Posterior cingulate gyrus (tissue), 11 donors: Measurements from ENCODE around the gene KLF9.
"Not testable (repeated sequence)": the region's sequence is repeated elsewhere in the genome, so short reads cannot be mapped to it uniquely, and the experiment has no call there.

Experiments
- DNase-seq, 10 donors: peaks; one replicate each; pipeline versions ENCODE4 v3.0.0 to v3.0.0-alpha.2; 2020 to 2021; ENCODE audit warnings: mixed read lengths in 3 of 10
- intact Hi-C: fragments of 100-400 bp; cut with DNase I; formaldehyde crosslinking; loops from one replicate; pipeline ENCODE4 v1.15.1; 2023

Gene KLF9

GRCh38 chr9:70408393-70409040 lies 5.9 kb downstream of the KLF9 start:
- DNase-seq, result no peak
- intact Hi-C loops, result loop anchor here (5.0 kb wide), 1 partner anchor 56 kb away; no protein-coding TSS in a partner anchor

GRCh38 chr9:70407081-70407503 lies 7.4 kb downstream of the KLF9 start:
- intact Hi-C loops, result loop anchor here (5.0 kb wide), 1 partner anchor 55 kb away; no protein-coding TSS in a partner anchor
- DNase-seq, result no peak

GRCh38 chr9:70406434-70406862 lies 8.0 kb downstream of the KLF9 start:
- intact Hi-C loops, result loop anchor here (5.0 kb wide), 1 partner anchor 54 kb away; no protein-coding TSS in a partner anchor
- DNase-seq, result no peak

GRCh38 chr9:70405808-70406433 lies 8.5 kb downstream of the KLF9 start:
- intact Hi-C loops, result loop anchor here (5.0 kb wide), 1 partner anchor 54 kb away; no protein-coding TSS in a partner anchor
- no peak for DNase-seq

- intact Hi-C loops, result no loop called here
- DNase-seq, result no peak
Measured at GRCh38 chr9:70404261-70404660, 10.2 kb downstream of the KLF9 start.

GRCh38 chr9:70403618-70404025 lies 10.8 kb downstream of the KLF9 start:
- intact Hi-C loops, result no loop called here
- no peak for DNase-seq

GRCh38 chr9:70403166-70403565 lies 11.3 kb downstream of the KLF9 start:
- no peak for DNase-seq
- intact Hi-C loops, result no loop called here

GRCh38 chr9:70402213-70402612 lies 12.2 kb downstream of the KLF9 start:
- intact Hi-C loops, result no loop called here
- DNase-seq, result no peak

GRCh38 chr9:70401241-70401640 lies 13.2 kb downstream of the KLF9 start:
- intact Hi-C loops, DNase-seq: not testable (repeated sequence)

GRCh38 chr9:70400107-70400892 lies 14.2 kb downstream of the KLF9 start:
- no peak for DNase-seq
- intact Hi-C loops, result no loop called here

GRCh38 chr9:70399141-70399540 lies 15.3 kb downstream of the KLF9 start:
- intact Hi-C loops, result loop anchor here (10.0 kb wide), 1 partner anchor 144 kb away; the partner anchor contains the start of gene SMC5
- no peak for DNase-seq

GRCh38 chr9:70398145-70398556 lies 16.3 kb downstream of the KLF9 start:
- DNase-seq, result no peak
- intact Hi-C loops, result loop anchor here (10.0 kb wide), 1 partner anchor 143 kb away; the partner anchor contains the start of gene SMC5

GRCh38 chr9:70395652-70396051 lies 18.8 kb downstream of the KLF9 start:
- intact Hi-C loops, result loop anchor here (10.0 kb wide), 1 partner anchor 141 kb away; the partner anchor contains the start of gene SMC5
- no peak for DNase-seq

- intact Hi-C loops, result loop anchor here (2.0 to 10.0 kb wide), 2 partner anchors 20 to 138 kb away; partner anchors contain the start of gene SMC5
- no peak for DNase-seq
Measured at GRCh38 chr9:70392850-70393249, 21.6 kb downstream of the KLF9 start.

GRCh38 chr9:70392189-70392588 lies 22.3 kb downstream of the KLF9 start:
- intact Hi-C loops, result loop anchor here (2.0 to 10.0 kb wide), 2 partner anchors 21 to 137 kb away; partner anchors contain the start of gene SMC5
- no peak for DNase-seq

- intact Hi-C loops, result loop anchor here (10.0 kb wide), 1 partner anchor 136 kb away; the partner anchor contains the start of gene SMC5
- no peak for DNase-seq
Measured at GRCh38 chr9:70390933-70391341, 23.5 kb downstream of the KLF9 start.

GRCh38 chr9:70389621-70390266 lies 24.7 kb downstream of the KLF9 start:
- peak in 8 of 10 donors; percentile 31 to 92 (median 53) for DNase-seq
- intact Hi-C loops, result loop anchor here (10.0 kb wide), 1 partner anchor 135 kb away; the partner anchor contains the start of gene SMC5

GRCh38 chr9:70389188-70389587 lies 25.3 kb downstream of the KLF9 start:
- intact Hi-C loops, result no loop called here
- DNase-seq, result no peak

GRCh38 chr9:70387663-70388062 lies 26.8 kb downstream of the KLF9 start:
- DNase-seq, result peak in 1 of 10 donors; percentile 66
- intact Hi-C loops, result no loop called here

GRCh38 chr9:70385426-70385825 lies 29.0 kb downstream of the KLF9 start:
- intact Hi-C loops, result no loop called here
- no peak for DNase-seq
